ENCODE data around the gene TRMT10C. TPM values are rescaled to one million over a fixed set of nuclear protein-coding genes. Genes with fewer than 3 reads are reported as not detected.

Gene TRMT10C
- total and polyA plus RNA-seq, 8 donors: 12.3 to 26.6 (median 25.2) TPM

DNA sequence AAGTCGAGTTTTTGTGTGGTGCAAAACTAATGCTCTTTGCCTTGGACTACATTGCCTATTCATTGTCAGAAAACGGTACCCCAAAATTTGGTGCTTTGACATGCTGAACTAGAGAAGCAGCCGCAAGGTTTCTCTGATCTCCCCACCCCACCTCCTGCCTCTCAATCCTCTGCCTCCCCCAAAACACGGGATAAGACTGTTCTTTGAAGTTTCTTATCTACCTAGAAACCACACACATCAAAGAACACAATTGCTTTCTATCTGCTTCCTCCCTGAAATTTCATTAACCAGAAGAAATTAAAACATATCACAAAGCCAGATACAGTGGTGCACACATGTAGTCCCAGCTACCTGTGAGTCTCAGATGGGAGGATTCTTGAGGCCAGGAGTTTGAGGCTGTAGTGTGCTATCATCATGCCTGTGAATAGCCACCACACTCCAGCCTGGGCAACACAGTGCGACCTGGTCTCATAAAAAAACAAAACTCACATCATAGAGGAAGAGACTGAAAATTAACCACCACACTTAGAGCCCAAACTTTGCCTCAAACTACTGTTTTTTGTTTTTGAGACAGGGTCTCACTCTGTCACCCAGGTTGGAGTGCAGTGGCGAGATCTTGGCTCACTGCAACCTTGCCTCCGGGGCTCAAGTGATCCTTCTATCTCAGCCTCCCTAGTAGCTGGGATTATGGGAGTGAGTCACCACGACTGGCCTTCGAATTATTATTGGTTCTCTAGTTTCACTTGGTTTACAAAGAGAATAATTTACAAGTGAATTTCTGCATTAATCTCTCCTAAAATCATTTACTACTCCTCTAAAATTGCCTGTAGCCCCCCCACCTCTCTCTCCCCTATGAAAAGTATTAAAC, 9.6 kb downstream of the TRMT10C start:
- no peak for DNase-seq
- ATAC-seq: no peak
- peaks cover 14 to 18% of the 10 kb centered on the region in 2 donors for H3K4me1 ChIP-seq
- H3K4me3 ChIP-seq: no peak overlapping the region
- H3K9me3 ChIP-seq: no peaks in the 10 kb centered on the region
- H3K36me3 ChIP-seq: peaks cover 0 to 13% of the 10 kb centered on the region in 2 donors
- no peak overlapping the region for H3K27ac ChIP-seq
- intact Hi-C loops (cut with DNase I): no loop called here
- no peaks in the 10 kb centered on the region for H3K27me3 ChIP-seq
- TF ChIP-seq, protein P1, sequence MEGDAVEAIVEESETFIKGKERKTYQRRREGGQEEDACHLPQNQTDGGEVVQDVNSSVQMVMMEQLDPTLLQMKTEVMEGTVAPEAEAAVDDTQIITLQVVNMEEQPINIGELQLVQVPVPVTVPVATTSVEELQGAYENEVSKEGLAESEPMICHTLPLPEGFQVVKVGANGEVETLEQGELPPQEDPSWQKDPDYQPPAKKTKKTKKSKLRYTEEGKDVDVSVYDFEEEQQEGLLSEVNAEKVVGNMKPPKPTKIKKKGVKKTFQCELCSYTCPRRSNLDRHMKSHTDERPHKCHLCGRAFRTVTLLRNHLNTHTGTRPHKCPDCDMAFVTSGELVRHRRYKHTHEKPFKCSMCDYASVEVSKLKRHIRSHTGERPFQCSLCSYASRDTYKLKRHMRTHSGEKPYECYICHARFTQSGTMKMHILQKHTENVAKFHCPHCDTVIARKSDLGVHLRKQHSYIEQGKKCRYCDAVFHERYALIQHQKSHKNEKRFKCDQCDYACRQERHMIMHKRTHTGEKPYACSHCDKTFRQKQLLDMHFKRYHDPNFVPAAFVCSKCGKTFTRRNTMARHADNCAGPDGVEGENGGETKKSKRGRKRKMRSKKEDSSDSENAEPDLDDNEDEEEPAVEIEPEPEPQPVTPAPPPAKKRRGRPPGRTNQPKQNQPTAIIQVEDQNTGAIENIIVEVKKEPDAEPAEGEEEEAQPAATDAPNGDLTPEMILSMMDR (IDR thresholded peaks at IDR 0.05): no peak

DNA sequence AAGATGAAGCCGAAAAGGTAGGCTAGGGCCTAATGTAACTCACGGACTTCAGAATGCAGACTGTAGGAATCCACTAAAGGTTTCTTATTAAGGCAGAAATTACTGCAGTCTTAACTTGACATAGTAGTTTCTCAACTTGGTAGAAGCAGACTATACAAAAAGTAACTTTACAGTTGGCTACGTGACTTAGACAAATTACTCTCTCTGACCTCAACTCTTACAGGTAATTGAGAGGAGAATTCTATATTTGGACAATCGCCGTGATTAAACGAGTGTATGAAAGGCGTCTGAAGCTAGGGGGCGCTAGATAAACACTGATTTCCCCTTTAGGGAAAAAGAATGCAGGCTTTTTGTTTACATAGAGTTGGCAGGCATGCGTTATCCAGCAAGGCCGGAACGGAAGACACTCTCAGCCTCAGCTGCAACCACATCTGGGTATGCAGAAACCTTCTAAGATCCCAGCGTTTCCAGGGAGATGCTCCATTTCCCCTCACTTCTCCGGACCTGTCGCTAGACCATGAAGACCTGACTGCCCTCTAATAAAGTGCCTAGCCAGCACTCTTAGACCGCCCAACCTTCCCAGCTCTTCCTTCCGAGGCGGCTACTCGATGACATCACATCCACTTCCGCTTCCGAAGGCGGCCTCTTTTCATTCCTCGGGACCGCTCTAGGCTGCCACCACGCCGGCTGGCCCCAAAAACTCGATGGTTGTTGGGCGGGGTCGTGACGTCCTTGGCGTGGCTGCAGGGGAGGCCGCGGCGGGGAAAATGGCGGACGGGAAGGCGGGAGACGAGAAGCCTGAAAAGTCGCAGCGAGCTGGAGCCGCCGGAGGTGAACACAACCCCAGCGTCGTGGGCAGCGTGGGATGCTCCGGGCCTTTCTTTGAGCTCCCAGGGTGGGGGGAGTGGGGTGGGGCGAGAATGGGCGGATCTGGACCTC, 12.1 kb downstream of the TRMT10C start, which contains the start of gene PCNP:
TSS of gene PCNP (plus strand) at position 732 of the 939 bp plus-strand sequence. CDS start at position 768, 36 bp downstream.
- TF ChIP-seq, protein P1 (IDR thresholded peaks at IDR 0.05): peak; percentile 86 to 95
- peak within 1 kb of the TSS; percentile 90 to 93 for H3K4me3 ChIP-seq
- no peaks in the 10 kb centered on the region for H3K27me3 ChIP-seq
- intact Hi-C loops (cut with DNase I): no loop called here
- ATAC-seq (peak; percentile 97), DNase-seq (peak; percentile 99 to 100 (median 100))
- H3K4me1 ChIP-seq: peaks cover 14 to 35% of the 10 kb centered on the region in 2 donors
- peaks cover 0 to 12% of the 10 kb centered on the region in 2 donors for H3K36me3 ChIP-seq
- H3K9me3 ChIP-seq: no peaks in the 10 kb centered on the region
- H3K27ac ChIP-seq: peak within 1 kb of the TSS; percentile 96 to 97

DNA sequence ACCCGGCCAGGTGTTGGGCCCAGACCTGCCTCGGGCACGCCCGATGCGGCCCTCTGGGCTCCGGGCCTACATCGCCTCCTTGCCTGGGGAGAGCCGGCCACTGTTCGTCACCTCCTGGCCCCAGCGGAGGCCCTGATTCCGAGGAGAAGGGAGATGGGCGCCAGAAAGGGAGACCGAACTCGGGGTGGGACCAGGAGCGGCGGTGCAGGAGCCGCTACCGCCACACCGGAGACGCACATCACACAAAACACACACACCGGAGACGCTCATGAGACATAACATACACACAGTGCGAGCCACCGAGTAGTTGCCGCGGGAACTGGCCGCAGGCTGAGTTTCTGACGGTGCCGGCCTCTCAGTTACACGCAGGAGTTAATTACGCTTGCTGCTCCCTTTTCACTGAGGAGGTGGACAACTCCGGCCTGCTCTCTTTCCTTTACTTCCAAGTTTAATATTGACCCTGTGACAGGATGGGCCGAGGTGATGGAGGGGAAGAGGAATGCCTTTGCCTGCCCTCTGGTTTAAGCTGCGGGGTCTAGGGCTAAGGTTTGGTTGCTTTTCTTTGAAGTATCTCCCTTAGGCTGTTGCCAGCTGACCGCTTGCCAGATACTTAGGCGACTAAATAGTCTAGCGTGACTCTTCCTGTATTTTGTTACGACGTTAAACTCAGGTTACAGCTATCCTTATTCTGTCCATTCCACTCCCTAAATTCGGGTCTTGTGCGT, 12.9 kb downstream of the TRMT10C start:
- intact Hi-C loops (cut with DNase I): no loop called here
- H3K4me1 ChIP-seq: peaks cover 14 to 44% of the 10 kb centered on the region in 2 donors

DNA sequence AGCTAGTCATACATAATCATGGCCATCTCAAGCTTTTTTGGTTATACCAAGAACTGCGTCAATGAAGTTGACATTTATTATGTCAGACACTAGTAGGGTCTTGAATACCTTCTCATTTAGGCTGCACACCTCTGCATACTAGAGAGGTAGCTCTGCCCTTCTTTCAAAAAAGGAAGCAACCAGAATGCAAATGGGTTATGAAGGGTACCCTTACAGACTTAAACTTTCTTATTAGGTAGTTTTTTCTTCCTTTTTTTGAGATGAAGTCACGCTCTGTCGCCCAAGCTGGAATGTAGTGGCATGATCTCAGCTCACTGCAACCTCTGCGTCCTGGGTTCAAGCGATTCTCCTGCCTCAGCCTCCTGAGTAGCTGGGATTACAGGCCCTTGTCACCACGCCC, 15.6 kb downstream of the TRMT10C start:
- intact Hi-C loops (cut with DNase I): no loop called here
- ATAC-seq: no peak
- H3K9me3 ChIP-seq: no peaks in the 10 kb centered on the region
- H3K27ac ChIP-seq: no peak overlapping the region
- no peaks in the 10 kb centered on the region for H3K27me3 ChIP-seq
- H3K4me1 ChIP-seq: peaks cover 14 to 56% of the 10 kb centered on the region in 2 donors
- H3K36me3 ChIP-seq: peaks cover 0 to 30% of the 10 kb centered on the region in 2 donors
- no peak for DNase-seq
- no peak overlapping the region for H3K4me3 ChIP-seq
- TF ChIP-seq, protein P1 (IDR thresholded peaks at IDR 0.05): no peak

More for the DNA sequence above, 12.9 kb downstream of the TRMT10C start:
- H3K36me3 ChIP-seq: peaks cover 0 to 17% of the 10 kb centered on the region in 2 donors
- H3K27ac ChIP-seq: peak overlapping the region; percentile 96 to 97
- ATAC-seq (peak; percentile 66), DNase-seq (peak in 3 of 4 donors; percentile 62 to 73 (median 63))
- TF ChIP-seq, protein P1 (IDR thresholded peaks at IDR 0.05): no peak
- no peaks in the 10 kb centered on the region for H3K27me3 ChIP-seq
- H3K4me3 ChIP-seq: peak overlapping the region; percentile 90 to 93
- no peaks in the 10 kb centered on the region for H3K9me3 ChIP-seq
